ENCODE results near the gene STAG3.

The STAG3 gene

DNA sequence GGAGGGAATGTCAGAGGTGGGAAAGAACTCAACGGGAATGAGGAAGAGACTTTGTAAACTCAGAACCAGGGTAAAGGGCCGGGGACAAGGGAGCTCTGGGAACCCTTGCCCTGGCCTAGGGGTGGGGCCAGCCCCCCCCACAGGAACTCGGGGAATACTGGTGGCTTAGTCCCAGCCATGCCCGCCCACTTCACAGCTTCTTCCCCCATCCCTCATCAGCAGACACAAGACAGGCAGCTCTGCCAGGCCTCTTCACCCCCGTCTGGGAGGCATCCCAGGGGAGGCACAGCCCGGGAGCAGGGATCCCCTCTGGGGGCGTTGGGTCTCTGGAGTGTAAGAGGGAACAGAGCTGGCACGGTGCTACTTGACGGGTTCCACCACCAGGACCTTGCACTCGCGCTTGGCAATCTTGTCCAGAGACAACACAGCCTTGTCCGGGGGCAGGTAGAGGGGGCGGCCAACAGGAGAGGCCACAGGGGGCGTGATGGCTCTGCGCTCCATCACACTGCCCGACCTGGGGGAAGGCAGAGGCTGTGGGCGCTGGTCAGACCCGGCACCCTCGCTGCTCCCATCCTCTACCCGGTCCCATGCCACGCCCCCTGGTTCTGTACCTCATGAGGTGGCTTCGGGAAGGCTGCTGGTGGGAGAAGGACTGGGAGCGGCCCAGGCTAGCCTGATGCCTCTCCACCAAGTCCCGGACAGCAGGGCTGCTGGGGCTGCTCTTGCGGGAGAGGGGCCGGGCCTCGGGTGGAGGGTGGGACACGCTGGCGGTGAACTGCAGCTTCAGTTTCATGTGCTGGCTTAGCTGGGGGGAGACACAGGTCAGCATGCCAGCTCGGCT lies 22.8 kb upstream of the STAG3 start:
- no peak for DNase-seq (ENCODE audit: low read depth)

DNA sequence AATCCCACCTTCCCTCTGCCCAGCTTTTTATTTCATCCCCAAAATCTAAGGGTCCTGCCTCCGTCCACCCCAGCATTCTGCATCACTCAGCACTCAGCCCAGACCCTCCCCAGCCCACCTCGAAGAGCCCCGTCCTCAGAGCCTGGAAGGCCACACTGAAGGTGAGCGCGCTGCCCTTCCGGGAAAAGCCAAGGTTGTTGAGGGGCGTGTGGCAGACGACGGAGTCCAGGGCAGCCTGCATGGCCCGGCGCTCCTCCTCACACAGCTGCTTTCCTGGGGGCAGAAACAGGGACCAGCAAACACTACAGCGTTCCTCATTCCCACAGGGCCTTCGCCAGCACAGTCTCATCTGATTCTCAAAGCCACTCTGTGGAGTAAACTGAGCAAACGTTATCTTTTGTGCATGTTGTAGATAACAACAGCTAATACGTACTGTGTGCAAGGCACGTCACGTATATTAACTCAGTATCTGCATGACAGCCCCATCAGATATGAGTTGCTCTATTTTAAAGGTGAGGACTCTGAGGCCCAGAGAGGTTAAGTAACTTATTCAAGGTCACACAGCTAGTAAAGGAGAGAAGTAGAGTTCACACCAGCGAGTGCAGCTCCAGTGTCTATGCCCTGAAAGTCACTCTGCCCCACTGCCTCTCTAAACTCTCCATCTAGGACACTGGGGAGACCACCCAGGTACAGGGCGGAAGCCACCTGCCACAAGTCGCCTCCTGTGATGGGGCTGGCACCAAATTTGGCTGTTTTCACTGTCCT lies 22.0 kb upstream of the STAG3 start:
- DNase-seq (ENCODE audit: low read depth) = no peak

DNA sequence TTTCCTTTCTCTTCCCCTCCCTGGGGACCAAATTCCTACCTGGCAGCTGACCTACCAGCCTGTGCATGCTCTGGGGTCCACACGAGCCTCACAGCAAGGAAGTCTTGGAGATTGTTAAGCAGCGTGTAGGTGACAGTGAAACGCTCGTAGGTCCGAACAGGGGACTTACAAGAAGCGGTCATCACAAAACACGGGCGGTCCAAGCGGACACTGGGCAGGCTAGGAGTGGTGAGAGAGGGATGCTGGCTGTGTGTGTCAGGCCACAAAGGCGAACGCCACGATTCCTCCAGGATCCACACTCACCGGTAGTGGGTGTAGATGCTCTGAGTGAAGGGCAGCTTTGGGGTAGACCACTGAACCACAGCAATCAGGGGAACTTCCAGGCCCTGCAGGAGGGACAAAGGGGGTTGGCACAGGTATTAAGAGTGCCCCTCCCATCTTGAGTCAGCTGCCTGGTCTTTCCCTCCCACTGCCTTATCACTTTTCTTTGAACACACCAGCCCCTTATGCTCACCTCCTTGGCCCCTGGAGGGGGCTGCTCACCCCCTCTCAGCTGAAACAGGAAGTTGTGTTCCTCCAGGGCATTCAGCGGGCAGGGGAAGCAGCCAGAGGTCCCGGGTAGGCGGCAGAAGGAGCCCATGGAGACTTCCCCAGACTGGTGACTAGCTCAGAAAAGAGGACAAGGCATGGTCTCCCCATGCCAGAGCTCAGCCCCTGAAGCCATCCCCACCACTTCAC lies 21.2 kb upstream of the STAG3 start:
- DNase-seq (ENCODE audit: low read depth) = no peak

- DNase-seq (ENCODE audit: low read depth) = no peak
These were observed 20.7 kb upstream of the STAG3 start for GRCh38 chr7:100157069-100157333.

DNA sequence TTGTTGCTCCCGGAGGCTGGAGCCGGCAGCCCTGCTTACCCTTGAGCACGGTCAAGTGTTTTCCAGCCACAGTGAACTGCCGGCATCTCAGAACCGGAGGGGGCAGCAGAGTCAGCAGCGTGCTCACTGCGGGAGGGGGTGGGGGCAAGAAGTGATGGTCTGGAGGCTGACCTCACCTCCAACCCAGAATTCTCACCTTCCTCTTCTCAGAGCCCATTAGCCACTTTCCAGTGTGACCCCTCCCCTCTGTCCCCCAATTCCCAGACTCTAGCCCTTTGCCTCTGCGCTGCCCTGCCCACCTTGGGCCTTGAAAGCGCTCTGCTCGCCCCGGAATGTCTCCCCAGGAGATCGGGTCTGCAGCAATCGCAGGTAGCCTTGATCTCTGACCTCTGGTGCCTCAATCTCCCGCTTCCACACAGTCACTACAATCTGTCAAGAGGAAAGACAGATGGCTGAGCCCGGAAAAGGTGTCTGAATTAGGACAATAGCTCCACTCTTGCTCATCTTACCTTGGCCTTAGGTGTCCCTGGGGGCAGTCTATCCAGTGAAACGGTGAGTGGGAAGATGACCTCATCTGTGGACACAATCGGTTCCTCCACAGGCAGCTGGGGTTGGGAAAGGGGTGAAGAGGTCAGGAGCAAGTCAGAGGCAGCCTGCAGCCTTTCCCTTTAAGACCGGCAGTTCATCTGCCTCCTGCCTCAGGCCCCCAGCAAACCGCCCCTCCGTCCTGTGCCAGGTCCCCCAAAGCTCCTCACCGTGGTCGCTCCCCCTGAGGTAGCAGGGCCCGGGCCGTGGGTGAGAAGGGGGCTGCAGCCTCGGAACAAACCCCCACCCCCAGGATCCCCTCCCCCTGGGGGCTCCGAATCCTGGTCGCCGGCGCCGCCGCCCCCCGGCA lies 20.1 kb upstream of the STAG3 start:
- no peak for DNase-seq (ENCODE audit: low read depth)

GRCh38 chr7:100158229-100159098 lies 19.3 kb upstream of the STAG3 start, which contains the start of gene TRAPPC14:
TSS of gene TRAPPC14 (minus strand) at chr7:100158723. CDS start at chr7:100158499, 224 bp downstream.
- peak; percentile 90 for DNase-seq (ENCODE audit: low read depth)

GRCh38 chr7:100159099-100159623 lies 18.6 kb upstream of the STAG3 start:
- no peak for DNase-seq (ENCODE audit: low read depth)

GRCh38 chr7:100160067-100160466 lies 17.7 kb upstream of the STAG3 start:
- no peak for DNase-seq (ENCODE audit: low read depth)

DNA sequence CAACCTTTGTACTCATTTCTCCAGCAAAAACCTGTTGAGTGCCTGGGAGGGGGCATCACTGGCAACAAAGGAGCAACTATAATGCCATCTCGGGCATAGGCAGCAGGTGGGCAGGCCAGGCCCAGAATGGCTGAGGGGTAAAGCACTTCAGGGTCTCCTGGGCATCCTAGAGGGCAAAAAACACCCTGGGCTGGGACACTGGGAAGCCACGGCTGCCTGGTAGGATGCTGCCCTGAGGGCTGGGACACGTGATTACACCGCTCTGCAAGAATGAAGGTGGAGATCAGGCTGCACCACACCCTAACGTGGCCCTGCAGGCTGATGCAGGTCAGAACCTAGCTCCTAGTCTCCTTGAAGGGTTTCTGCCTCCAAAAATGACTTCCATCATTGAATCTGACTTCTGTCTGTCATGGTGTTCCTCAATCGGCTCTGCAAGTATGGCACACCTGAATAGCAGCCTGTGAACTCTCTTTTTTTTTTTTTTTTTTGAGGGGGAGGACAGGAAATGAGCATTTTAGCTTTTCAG lies 14.6 kb upstream of the STAG3 start:
- no peak for DNase-seq (ENCODE audit: low read depth)

GRCh38 chr7:100163871-100164270 lies 13.8 kb upstream of the STAG3 start:
- no peak for DNase-seq (ENCODE audit: low read depth)

DNA sequence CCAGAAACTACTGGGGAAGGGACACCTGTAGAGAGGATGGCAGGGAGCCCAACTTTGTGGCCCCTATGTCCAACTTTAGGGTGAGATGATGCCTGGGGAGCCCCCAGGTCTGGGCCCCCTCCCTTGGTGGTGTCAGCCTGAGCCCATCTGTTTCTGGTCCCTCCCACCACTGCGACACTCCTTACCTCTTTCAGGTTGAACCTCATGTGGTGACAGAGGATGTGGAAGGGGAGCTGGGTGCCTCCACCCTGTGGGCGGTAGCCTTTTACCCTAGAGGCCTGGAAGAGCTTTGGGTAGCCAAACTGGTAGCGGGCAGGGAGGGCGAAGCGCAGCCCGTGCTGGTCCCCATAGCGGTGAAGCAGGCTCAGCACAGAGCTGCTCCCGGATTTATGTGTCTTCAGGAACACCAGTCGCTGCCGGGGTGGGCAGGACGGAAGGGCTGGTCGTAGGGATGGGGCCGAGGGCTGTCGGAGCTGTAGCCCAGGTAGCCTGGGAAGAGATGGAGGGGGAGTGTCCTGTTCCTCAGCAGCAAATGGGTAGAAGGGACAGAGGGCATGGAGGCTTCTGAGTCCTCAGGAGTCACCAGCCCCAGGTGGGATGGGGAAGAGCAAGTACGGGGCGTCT lies 11.3 kb upstream of the STAG3 start:
- DNase-seq (ENCODE audit: low read depth) = no peak

GRCh38 chr7:100166970-100167911 lies 10.5 kb upstream of the STAG3 start:
- no peak for DNase-seq (ENCODE audit: low read depth)

DNA sequence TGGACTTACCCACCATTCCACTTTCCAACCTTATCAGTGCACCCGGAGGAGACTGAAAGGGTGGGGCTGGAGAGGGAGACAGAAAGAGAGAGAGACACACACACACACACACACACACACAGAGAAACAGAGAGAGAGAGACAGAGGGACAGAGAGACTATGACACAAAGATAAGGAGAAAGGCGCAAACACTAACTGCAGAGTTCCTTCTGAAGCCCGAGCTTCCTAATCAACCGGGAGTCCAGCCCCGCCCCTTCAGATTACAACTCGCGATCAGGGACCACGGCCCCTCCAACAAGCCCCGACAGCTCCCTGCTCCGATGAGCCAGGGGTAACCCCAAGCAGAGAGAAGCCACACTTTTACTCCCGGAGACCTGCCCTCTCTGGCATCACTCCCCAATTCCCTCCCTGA lies 9.8 kb upstream of the STAG3 start:
- DNase-seq (ENCODE audit: low read depth) = no peak

GRCh38 chr7:100169147-100169850 lies 8.4 kb upstream of the STAG3 start:
- DNase-seq (ENCODE audit: low read depth) = no peak

DNA sequence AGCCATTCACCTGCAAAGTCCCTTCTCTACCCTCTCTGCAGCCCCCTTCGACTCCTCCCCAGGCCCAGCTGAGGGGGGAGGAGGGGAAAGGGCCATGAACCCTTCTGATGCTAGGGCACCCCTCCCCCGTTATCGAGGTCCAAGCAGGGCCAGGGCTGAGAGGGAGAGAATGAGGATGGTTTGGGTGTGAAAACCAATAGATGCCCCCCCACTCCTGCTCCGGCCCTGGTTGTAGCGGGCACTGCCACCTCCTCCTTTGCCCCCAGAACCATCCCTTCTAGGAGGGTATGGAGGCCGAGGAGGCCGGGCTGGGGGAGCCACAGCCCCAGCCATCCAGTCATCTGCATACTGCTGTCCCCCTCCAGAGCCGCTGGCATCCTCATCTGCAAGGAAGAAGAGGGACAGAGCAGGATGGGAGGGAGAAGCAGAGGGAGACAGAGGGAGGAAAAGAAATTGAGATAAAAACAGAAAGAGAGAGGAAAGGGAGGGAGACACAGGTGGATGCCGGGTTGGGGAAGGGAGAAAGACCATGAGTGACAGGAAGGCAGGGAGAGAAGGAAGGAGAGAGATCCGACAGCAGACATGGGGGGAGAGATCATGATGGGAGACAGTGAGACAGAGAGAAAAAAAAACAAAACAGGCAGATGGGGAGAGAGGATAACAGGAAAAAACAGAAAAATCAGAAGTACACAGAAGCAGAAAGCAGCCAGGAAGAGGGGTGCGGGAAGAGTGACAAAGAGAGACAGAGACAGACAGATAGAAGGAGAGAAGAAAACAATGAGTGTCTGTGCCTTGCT lies 7.4 kb upstream of the STAG3 start:
- no peak for DNase-seq (ENCODE audit: low read depth)

GRCh38 chr7:100171087-100171681 lies 6.5 kb upstream of the STAG3 start:
- no peak for DNase-seq (ENCODE audit: low read depth)

GRCh38 chr7:100171840-100172239 lies 5.9 kb upstream of the STAG3 start:
- DNase-seq (ENCODE audit: low read depth) = no peak
